MM.1S (cell line): ENCODE data around the gene OGFOD1.

Experiments used
- CTCF ChIP-seq: fragments of 300-600 bp; sonication (generic); IDR thresholded peaks from 2 replicates; pipeline ENCODE4 v1.5.1; 2016; ENCODE audit warnings: antibody characterized with exemption, low read length, mixed read lengths
- EZH2 ChIP-seq: fragments of 300-600 bp; sonication (generic); optimal IDR thresholded peaks from 2 replicates; pipeline ENCODE3; 2017; ENCODE audit warnings: low read depth, mild to moderate bottlenecking, antibody characterized with exemption, low read length, mixed read lengths

DNA sequence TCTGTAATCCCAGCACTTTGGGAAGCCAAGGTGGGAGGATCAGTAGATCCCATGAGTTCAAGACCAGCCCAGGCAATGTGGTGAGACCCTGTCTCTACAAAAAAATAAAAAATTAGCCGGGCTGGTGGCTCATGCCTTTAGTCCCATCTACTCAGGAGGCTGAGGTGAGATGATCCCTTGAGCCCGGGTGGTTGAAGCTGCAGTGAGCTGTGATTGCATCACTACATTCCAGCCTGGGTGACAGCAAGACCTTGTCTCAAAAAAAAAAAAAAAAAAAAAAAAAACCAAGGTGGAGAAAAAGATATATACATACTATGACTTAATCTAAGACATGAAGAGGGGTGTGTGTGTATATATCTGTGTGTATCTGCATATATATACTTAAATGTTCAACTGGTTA lies 41.8 kb downstream of the OGFOD1 start:
- TF ChIP-seq CTCF (no peak), EZH2 (no peak)
